ENCODE data around the gene RPL38.

The RPL38 gene

DNA sequence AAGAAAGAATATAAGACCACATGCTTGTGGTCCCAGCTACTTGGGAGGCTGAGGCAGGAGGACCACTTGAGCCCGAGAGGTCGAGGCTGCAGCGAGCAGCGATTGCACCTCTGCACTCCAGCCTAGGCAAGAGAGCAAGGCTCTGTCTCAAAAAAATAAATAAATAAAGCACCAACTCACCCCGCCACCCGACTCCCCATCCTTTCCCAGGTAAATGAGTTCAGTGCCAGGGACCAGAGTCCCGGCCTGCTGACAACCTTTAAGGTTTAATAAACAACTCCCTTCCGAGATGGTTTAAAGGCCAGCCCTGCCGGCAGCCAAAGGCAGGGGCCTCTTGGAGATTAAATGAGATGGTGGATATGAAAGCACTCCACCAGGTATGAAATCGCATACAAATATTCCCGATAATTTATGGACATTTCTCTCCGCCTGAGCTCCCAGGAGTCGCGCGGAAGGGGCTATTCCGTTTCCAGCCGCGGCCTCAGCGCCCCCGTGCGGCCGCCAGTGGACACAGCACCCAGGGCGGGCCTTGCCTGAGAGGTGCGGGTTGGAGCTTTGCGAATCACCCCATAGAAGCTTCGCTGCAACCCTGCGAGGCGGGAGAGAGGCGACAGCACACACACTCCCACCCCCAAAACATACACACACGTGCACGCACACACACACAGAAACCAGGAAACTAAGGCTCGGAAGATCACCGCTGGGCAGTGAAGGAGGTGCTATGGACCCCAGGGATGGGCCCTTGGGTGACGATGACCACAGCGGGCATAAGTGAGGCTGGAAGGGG, 4.0 kb upstream of the RPL38 start:
- TF ChIP-seq, protein P1, sequence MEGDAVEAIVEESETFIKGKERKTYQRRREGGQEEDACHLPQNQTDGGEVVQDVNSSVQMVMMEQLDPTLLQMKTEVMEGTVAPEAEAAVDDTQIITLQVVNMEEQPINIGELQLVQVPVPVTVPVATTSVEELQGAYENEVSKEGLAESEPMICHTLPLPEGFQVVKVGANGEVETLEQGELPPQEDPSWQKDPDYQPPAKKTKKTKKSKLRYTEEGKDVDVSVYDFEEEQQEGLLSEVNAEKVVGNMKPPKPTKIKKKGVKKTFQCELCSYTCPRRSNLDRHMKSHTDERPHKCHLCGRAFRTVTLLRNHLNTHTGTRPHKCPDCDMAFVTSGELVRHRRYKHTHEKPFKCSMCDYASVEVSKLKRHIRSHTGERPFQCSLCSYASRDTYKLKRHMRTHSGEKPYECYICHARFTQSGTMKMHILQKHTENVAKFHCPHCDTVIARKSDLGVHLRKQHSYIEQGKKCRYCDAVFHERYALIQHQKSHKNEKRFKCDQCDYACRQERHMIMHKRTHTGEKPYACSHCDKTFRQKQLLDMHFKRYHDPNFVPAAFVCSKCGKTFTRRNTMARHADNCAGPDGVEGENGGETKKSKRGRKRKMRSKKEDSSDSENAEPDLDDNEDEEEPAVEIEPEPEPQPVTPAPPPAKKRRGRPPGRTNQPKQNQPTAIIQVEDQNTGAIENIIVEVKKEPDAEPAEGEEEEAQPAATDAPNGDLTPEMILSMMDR (IDR thresholded peaks at IDR 0.05; ENCODE audit: insufficient read depth, low read length, poor library complexity, severe bottlenecking): peak; percentile 90
- no peak for TF ChIP-seq EZH2phosphoT487 (conservative IDR thresholded peaks at IDR 0.05; ENCODE audit: low read length)
- H3K27me3 ChIP-seq (ENCODE audit: low read length): no peaks in the 10 kb centered on the region
- H3K27ac ChIP-seq (ENCODE audit: low read depth, low read length): no peak overlapping the region
- H2AFZ ChIP-seq (ENCODE audit: low read depth, low read length, severe bottlenecking): peak overlapping the region; percentile 44
- H3K9me2 ChIP-seq (replicated peaks; ENCODE audit: insufficient read depth, low read length): no peaks in the 10 kb centered on the region
- no peaks in the 10 kb centered on the region for H4K20me1 ChIP-seq (ENCODE audit: low read depth, low read length)
- peaks cover 6% of the 10 kb centered on the region for H3K36me3 ChIP-seq (ENCODE audit: low read length)
- peaks cover 10% of the 10 kb centered on the region for H3K79me2 ChIP-seq (ENCODE audit: insufficient read depth, low read length)
- H3K4me2 ChIP-seq (ENCODE audit: low read depth, low read length, poor library complexity, severe bottlenecking): peak overlapping the region; percentile 11
- H3F3A ChIP-seq (ENCODE audit: insufficient read depth): 0 out of 2 replicates have a peak, but pooled peaks cover 6% of the 10 kb centered on the region
- no peaks in the 10 kb centered on the region for H3K9me3 ChIP-seq (ENCODE audit: insufficient read depth, low read length)
- H3K4me3 ChIP-seq (ENCODE audit: insufficient read depth, low read length, poor library complexity, severe bottlenecking): no peak overlapping the region
- H3K9ac ChIP-seq (ENCODE audit: low read length): no peak overlapping the region

DNA sequence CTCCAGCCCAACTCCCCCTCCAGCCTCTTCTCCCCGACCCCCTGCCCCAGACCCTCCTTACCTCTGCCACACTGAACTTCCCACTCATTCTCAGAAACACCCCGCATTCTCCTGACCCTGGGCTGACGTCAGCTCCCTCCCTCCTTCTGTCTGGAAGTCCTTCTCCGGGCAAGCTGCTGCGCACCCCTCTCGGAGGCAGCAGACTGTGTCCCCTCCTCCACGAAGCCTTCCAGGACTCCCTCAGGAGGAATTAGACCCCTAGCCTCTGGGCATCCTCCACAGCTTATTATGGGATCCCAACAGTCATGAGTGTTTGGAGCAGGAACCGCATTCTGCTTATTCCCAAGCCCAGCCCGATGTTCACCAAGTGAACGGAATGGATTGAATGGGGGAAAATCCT, 3.4 kb upstream of the RPL38 start:
- H3K79me2 ChIP-seq (ENCODE audit: insufficient read depth, low read length): peaks cover 16% of the 10 kb centered on the region
- no peak overlapping the region for H3K9ac ChIP-seq (ENCODE audit: low read length)
- no peak overlapping the region for H3K27ac ChIP-seq (ENCODE audit: low read depth, low read length)
- no peak overlapping the region for H3K4me3 ChIP-seq (ENCODE audit: insufficient read depth, low read length, poor library complexity, severe bottlenecking)
- H3K36me3 ChIP-seq (ENCODE audit: low read length): peaks cover 10% of the 10 kb centered on the region
- H3K27me3 ChIP-seq (ENCODE audit: low read length): no peaks in the 10 kb centered on the region
- TF ChIP-seq, protein P1 (IDR thresholded peaks at IDR 0.05; ENCODE audit: insufficient read depth, low read length, poor library complexity, severe bottlenecking): no peak
- TF ChIP-seq EZH2phosphoT487 (conservative IDR thresholded peaks at IDR 0.05; ENCODE audit: low read length): no peak
- H4K20me1 ChIP-seq (ENCODE audit: low read depth, low read length): peaks cover 5% of the 10 kb centered on the region; the same call in 1 of the 2 replicates
- H2AFZ ChIP-seq (ENCODE audit: low read depth, low read length, severe bottlenecking): no peak overlapping the region
- no peak overlapping the region for H3K4me2 ChIP-seq (ENCODE audit: low read depth, low read length, poor library complexity, severe bottlenecking)
- H3K9me2 ChIP-seq (replicated peaks; ENCODE audit: insufficient read depth, low read length): no peaks in the 10 kb centered on the region
- H3K9me3 ChIP-seq (ENCODE audit: insufficient read depth, low read length): no peaks in the 10 kb centered on the region
- H3F3A ChIP-seq (ENCODE audit: insufficient read depth): 0 out of 2 replicates have a peak, but pooled peaks cover 6% of the 10 kb centered on the region

DNA sequence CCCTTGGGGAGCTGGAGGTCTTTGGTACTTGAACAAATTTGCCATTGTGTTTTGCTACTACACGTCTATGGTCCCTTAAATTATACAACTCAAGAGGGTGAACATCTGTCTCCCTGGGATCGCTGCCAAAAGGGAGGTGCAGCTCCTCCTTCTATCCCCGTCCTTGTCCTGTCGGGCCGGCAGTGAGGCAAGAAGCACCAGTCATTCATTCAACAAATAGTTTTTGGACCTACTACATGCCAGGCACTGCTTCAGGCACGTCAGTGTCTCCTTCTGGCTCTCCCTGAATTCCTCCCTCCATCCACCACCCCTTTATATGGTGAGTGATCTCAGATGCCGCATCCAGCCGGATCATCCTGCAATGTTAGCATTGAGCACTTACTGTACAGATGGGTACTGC, 2.2 kb upstream of the RPL38 start:
- Histone ChIP-seq H3K79me2 (ENCODE audit: insufficient read depth, low read length) (peaks cover 27% of the 10 kb centered on the region), H2AFZ (ENCODE audit: low read depth, low read length, severe bottlenecking) (no peak overlapping the region), H3K9me3 (ENCODE audit: insufficient read depth, low read length) (no peaks in the 10 kb centered on the region), H3K4me2 (ENCODE audit: low read depth, low read length, poor library complexity, severe bottlenecking) (no peak overlapping the region), H3K36me3 (ENCODE audit: low read length) (peaks cover 15% of the 10 kb centered on the region), H3K9me2 (replicated peaks; ENCODE audit: insufficient read depth, low read length) (no peaks in the 10 kb centered on the region), H3K4me3 (ENCODE audit: insufficient read depth, low read length, poor library complexity, severe bottlenecking) (no peak overlapping the region), H3K27me3 (ENCODE audit: low read length) (no peaks in the 10 kb centered on the region), H3K9ac (ENCODE audit: low read length) (no peak overlapping the region), H3F3A (ENCODE audit: insufficient read depth) (0 out of 2 replicates have a peak, but pooled peaks cover 6% of the 10 kb centered on the region), H4K20me1 (ENCODE audit: low read depth, low read length) (peaks cover 8% of the 10 kb centered on the region; the same call in 1 of the 2 replicates), H3K27ac (ENCODE audit: low read depth, low read length) (no peak overlapping the region)
- no peak for TF ChIP-seq EZH2phosphoT487 (conservative IDR thresholded peaks at IDR 0.05; ENCODE audit: low read length)
- TF ChIP-seq, protein P1 (IDR thresholded peaks at IDR 0.05; ENCODE audit: insufficient read depth, low read length, poor library complexity, severe bottlenecking): no peak

Data from SU-DHL-6 (cell line).